Stimulated activated CD4-positive, alpha-beta T cell treated with anti-CD3 and anti-CD28 coated beads, Interleukin-2, amount 100 ng/mL, for 4 hours (primary cell): ENCODE data around the gene PPP1R2.
"Not testable (repeated sequence)": the region's sequence is repeated elsewhere in the genome, so short reads cannot be mapped to it uniquely, and the experiment has no call there.

ENCODE experiments used
- DNase-seq: peaks from one replicate; pipeline ENCODE4 v3.0.0-alpha.2; 2020; ENCODE audit warnings: low read depth

Gene PPP1R2

GRCh38 chr3:195537995-195538394 lies 5.1 kb downstream of the PPP1R2 start:
- DNase-seq = peak; percentile 53

- DNase-seq = no peak
These were observed 7.8 kb downstream of the PPP1R2 start for GRCh38 chr3:195535293-195535692.

GRCh38 chr3:195532834-195533233 lies 10.3 kb downstream of the PPP1R2 start:
- DNase-seq = no peak

GRCh38 chr3:195532345-195532744 lies 10.8 kb downstream of the PPP1R2 start:
- no peak for DNase-seq

- DNase-seq = no peak
These were observed 11.4 kb downstream of the PPP1R2 start for GRCh38 chr3:195531683-195532082.

- no peak for DNase-seq
These were observed 16.6 kb downstream of the PPP1R2 start for GRCh38 chr3:195526492-195526891.

- DNase-seq = no peak
These were observed 18.8 kb downstream of the PPP1R2 start for GRCh38 chr3:195524171-195524896.

GRCh38 chr3:195522254-195523023 lies 20.7 kb downstream of the PPP1R2 start:
- no peak for DNase-seq

GRCh38 chr3:195517030-195517429 lies 26.1 kb downstream of the PPP1R2 start:
- no peak for DNase-seq

GRCh38 chr3:195514610-195515235 lies 28.4 kb downstream of the PPP1R2 start:
- DNase-seq = not testable (repeated sequence)

GRCh38 chr3:195512798-195513345 lies 30.3 kb downstream of the PPP1R2 start:
- DNase-seq = no peak

- DNase-seq = no peak
These were observed 32.0 kb downstream of the PPP1R2 start for GRCh38 chr3:195511136-195511535.

- DNase-seq = no peak
These were observed 34.9 kb downstream of the PPP1R2 start for GRCh38 chr3:195508185-195508584.

- no peak for DNase-seq
These were observed 67.5 kb downstream of the PPP1R2 start for GRCh38 chr3:195475614-195476013.

GRCh38 chr3:195475116-195475515 lies 68.0 kb downstream of the PPP1R2 start:
- DNase-seq = not testable (repeated sequence)

GRCh38 chr3:195468841-195469240 lies 74.3 kb downstream of the PPP1R2 start:
- no peak for DNase-seq

GRCh38 chr3:195468391-195468776 lies 74.7 kb downstream of the PPP1R2 start:
- DNase-seq = no peak

GRCh38 chr3:195467641-195468390 lies 75.3 kb downstream of the PPP1R2 start:
- no peak for DNase-seq

GRCh38 chr3:195466251-195466650 lies 76.9 kb downstream of the PPP1R2 start:
- no peak for DNase-seq
